K562 (cell line): Measurements from ENCODE around the gene MPIG6B. TPM values are rescaled to one million over a fixed set of nuclear protein-coding genes. Genes with fewer than 3 reads are reported as not detected.
A peak's percentile ranks its signal among the peaks of the same experiment; 100 is the strongest.

Experiments
- CREBBP ChIP-seq: IDR thresholded peaks from one replicate; pipeline ENCODE4 v1.6.1; 2012; ENCODE audit warnings: low read depth, mild to moderate bottlenecking, control low read depth, inconsistent platforms, low read length
- ETV5 ChIP-seq: sonication (generic); formaldehyde crosslinking; IDR thresholded peaks from 2 replicates; pipeline ENCODE4 v1.4.0; 2020; ENCODE audit warnings: low read depth, mild to moderate bottlenecking, missing genetic modification reagents
- FOS ChIP-seq: IDR thresholded peaks from 3 replicates; pipeline ENCODE4 v1.6.1; 2011; ENCODE audit not compliant: insufficient read length; ENCODE audit errors: extremely low read depth
- KLF1 ChIP-seq: fragments of 450-650 bp; IDR thresholded peaks from 2 replicates; pipeline ENCODE4 v1.6.1; 2016; ENCODE audit warnings: missing genetic modification characterization, missing compliant biosample characterization
- POLR2G ChIP-seq: fragments of 200-400 bp; formaldehyde crosslinking; IDR thresholded peaks from 2 replicates; pipeline ENCODE4 v1.6.1; 2017; ENCODE audit warnings: low read depth, mild to moderate bottlenecking, antibody characterized with exemption, low read length, moderate library complexity
- SMAD3 ChIP-seq: fragments of 450-650 bp; formaldehyde crosslinking; conservative IDR thresholded peaks from 2 replicates; pipeline ENCODE4 v1.4.0; 2020; ENCODE audit warnings: mild to moderate bottlenecking
- SP2 ChIP-seq: IDR thresholded peaks from 2 replicates; pipeline ENCODE4 v1.6.1; 2011; ENCODE audit warnings: mild to moderate bottlenecking, low read depth, low read length, moderate library complexity; ENCODE audit not compliant: poor library complexity, severe bottlenecking; ENCODE audit errors: extremely low read depth
- polyA plus RNA-seq, 8 experiments: library from polyadenylated mRNA; depleted of rRNA in 4 of 8; stranded (reverse) in 5 of 8; unstranded in 3 of 8; fragments of >200 nt; fragmentation: Nextera tagmentation in 2 of 8; fragmentation: Illumina TruSeq in 1 of 8; extraction: Ambion mirVana in 2 of 8; extraction: Trizol in 1 of 8; gene quantifications; 2 replicates each; pipeline versions ENCODE4 v1.2.1 to v1.2.3, GENCODE V29; 2011 to 2014; ENCODE audit warnings: inconsistent platforms in 1 of 8, missing spikeins in 1 of 8
- total RNA-seq, 7 experiments: library from RNA; depleted of rRNA in 6 of 7; stranded (reverse); fragments of >200 nt in 6 of 7; fragmentation: Illumina TruSeq in 2 of 7; extraction: Trizol in 2 of 7; gene quantifications; 2 replicates each; pipeline versions ENCODE4 v1.2.1 to v1.2.3, GENCODE V29; 2011 to 2021; ENCODE audit warnings: low replicate concordance in 1 of 7
- TF ChIP-seq, protein P1 (sequence below): fragments of 150-350 bp; IDR thresholded peaks from 2 replicates; pipeline ENCODE4 v1.6.1; 2014; ENCODE audit warnings: low read depth, mild to moderate bottlenecking, low read length, borderline replicate concordance
- TF ChIP-seq, protein P2 (sequence below): sonication (generic); formaldehyde crosslinking; IDR thresholded peaks from 2 replicates; pipeline ENCODE4 v1.8.0; 2023; ENCODE audit warnings: missing genetic modification reagents, mild to moderate bottlenecking, borderline replicate concordance
- TF ChIP-seq, protein P3 (sequence below): fragments of 150-350 bp; conservative IDR thresholded peaks from 2 replicates; pipeline ENCODE4 v1.6.1; 2014; ENCODE audit warnings: low read length
- TF ChIP-seq, protein P4 (sequence below), 2 experiments: IDR thresholded peaks; 2 replicates each; pipeline ENCODE4 v1.6.1; 2012; ENCODE audit warnings: improper control_type of control experiment in 2 of 2, low read depth in 2 of 2, low read length in 2 of 2, borderline replicate concordance in 1 of 2

The MPIG6B gene
- total and polyA plus RNA-seq, 9 of the 15 experiments (the other 6 are each of a cell fraction or from before 2014, with no cell fraction given), result 0.11 to 1.2 (median 0.28) TPM; not detected in 1

DNA sequence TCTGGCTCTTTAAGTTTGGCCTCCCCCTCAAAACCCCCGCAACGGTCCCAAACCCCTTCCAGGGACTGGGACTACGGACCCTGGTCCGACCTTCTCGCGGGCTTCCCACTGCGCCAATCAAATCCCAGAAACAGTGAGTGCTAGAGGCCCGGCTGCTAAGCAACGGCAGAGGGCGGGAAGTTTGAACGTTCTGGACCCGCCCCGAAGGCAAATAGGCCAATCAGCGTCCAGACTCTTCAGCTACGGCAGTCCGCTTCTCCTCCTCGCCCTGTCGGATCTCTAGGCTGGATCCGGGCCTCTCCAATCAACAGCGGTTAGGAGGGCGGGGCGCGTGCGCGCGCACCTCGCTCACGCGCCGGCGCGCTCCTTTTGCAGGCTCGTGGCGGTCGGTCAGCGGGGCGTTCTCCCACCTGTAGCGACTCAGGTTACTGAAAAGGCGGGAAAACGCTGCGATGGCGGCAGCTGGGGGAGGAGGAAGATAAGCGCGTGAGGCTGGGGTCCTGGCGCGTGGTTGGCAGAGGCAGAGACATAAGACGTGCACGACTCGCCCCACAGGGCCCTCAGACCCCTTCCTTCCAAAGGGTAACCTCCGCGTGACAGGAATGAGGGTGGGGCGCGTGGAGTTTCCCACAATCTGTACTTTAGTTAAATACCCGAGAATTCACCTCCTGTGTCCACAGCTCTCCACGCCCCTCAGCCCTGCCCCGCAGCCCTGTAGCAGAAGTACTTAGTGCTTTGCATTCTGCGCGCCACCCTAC is 16.6 kb downstream of the MPIG6B start, which contains the start of gene MSH5 (continued):
- TF ChIP-seq, protein P1, sequence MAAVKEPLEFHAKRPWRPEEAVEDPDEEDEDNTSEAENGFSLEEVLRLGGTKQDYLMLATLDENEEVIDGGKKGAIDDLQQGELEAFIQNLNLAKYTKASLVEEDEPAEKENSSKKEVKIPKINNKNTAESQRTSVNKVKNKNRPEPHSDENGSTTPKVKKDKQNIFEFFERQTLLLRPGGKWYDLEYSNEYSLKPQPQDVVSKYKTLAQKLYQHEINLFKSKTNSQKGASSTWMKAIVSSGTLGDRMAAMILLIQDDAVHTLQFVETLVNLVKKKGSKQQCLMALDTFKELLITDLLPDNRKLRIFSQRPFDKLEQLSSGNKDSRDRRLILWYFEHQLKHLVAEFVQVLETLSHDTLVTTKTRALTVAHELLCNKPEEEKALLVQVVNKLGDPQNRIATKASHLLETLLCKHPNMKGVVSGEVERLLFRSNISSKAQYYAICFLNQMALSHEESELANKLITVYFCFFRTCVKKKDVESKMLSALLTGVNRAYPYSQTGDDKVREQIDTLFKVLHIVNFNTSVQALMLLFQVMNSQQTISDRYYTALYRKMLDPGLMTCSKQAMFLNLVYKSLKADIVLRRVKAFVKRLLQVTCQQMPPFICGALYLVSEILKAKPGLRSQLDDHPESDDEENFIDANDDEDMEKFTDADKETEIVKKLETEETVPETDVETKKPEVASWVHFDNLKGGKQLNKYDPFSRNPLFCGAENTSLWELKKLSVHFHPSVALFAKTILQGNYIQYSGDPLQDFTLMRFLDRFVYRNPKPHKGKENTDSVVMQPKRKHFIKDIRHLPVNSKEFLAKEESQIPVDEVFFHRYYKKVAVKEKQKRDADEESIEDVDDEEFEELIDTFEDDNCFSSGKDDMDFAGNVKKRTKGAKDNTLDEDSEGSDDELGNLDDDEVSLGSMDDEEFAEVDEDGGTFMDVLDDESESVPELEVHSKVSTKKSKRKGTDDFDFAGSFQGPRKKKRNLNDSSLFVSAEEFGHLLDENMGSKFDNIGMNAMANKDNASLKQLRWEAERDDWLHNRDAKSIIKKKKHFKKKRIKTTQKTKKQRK, result peak; percentile 87
- TF ChIP-seq POLR2G, result peak; percentile 97
- TF ChIP-seq ETV5 (CRISPR knock-in tag), result peak; percentile 92
- no peak for TF ChIP-seq FOS
- peak; percentile 51; the same call in 1 of the 2 replicates for TF ChIP-seq SMAD3 (CRISPR knock-in tag)
- TF ChIP-seq, protein P2, sequence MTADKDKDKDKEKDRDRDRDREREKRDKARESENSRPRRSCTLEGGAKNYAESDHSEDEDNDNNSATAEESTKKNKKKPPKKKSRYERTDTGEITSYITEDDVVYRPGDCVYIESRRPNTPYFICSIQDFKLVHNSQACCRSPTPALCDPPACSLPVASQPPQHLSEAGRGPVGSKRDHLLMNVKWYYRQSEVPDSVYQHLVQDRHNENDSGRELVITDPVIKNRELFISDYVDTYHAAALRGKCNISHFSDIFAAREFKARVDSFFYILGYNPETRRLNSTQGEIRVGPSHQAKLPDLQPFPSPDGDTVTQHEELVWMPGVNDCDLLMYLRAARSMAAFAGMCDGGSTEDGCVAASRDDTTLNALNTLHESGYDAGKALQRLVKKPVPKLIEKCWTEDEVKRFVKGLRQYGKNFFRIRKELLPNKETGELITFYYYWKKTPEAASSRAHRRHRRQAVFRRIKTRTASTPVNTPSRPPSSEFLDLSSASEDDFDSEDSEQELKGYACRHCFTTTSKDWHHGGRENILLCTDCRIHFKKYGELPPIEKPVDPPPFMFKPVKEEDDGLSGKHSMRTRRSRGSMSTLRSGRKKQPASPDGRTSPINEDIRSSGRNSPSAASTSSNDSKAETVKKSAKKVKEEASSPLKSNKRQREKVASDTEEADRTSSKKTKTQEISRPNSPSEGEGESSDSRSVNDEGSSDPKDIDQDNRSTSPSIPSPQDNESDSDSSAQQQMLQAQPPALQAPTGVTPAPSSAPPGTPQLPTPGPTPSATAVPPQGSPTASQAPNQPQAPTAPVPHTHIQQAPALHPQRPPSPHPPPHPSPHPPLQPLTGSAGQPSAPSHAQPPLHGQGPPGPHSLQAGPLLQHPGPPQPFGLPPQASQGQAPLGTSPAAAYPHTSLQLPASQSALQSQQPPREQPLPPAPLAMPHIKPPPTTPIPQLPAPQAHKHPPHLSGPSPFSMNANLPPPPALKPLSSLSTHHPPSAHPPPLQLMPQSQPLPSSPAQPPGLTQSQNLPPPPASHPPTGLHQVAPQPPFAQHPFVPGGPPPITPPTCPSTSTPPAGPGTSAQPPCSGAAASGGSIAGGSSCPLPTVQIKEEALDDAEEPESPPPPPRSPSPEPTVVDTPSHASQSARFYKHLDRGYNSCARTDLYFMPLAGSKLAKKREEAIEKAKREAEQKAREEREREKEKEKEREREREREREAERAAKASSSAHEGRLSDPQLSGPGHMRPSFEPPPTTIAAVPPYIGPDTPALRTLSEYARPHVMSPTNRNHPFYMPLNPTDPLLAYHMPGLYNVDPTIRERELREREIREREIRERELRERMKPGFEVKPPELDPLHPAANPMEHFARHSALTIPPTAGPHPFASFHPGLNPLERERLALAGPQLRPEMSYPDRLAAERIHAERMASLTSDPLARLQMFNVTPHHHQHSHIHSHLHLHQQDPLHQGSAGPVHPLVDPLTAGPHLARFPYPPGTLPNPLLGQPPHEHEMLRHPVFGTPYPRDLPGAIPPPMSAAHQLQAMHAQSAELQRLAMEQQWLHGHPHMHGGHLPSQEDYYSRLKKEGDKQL (CRISPR knock-in tag), result no peak
- no peak for TF ChIP-seq CREBBP
- peak; percentile 98 for TF ChIP-seq KLF1 (tag)
- TF ChIP-seq, protein P3, sequence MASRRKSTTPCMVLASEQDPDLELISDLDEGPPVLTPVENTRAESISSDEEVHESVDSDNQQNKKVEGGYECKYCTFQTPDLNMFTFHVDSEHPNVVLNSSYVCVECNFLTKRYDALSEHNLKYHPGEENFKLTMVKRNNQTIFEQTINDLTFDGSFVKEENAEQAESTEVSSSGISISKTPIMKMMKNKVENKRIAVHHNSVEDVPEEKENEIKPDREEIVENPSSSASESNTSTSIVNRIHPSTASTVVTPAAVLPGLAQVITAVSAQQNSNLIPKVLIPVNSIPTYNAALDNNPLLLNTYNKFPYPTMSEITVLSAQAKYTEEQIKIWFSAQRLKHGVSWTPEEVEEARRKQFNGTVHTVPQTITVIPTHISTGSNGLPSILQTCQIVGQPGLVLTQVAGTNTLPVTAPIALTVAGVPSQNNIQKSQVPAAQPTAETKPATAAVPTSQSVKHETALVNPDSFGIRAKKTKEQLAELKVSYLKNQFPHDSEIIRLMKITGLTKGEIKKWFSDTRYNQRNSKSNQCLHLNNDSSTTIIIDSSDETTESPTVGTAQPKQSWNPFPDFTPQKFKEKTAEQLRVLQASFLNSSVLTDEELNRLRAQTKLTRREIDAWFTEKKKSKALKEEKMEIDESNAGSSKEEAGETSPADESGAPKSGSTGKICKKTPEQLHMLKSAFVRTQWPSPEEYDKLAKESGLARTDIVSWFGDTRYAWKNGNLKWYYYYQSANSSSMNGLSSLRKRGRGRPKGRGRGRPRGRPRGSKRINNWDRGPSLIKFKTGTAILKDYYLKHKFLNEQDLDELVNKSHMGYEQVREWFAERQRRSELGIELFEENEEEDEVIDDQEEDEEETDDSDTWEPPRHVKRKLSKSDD, result peak; percentile 76
- TF ChIP-seq SP2, result peak; percentile 88
- TF ChIP-seq, protein P4, sequence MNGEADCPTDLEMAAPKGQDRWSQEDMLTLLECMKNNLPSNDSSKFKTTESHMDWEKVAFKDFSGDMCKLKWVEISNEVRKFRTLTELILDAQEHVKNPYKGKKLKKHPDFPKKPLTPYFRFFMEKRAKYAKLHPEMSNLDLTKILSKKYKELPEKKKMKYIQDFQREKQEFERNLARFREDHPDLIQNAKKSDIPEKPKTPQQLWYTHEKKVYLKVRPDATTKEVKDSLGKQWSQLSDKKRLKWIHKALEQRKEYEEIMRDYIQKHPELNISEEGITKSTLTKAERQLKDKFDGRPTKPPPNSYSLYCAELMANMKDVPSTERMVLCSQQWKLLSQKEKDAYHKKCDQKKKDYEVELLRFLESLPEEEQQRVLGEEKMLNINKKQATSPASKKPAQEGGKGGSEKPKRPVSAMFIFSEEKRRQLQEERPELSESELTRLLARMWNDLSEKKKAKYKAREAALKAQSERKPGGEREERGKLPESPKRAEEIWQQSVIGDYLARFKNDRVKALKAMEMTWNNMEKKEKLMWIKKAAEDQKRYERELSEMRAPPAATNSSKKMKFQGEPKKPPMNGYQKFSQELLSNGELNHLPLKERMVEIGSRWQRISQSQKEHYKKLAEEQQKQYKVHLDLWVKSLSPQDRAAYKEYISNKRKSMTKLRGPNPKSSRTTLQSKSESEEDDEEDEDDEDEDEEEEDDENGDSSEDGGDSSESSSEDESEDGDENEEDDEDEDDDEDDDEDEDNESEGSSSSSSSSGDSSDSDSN (IDR thresholded peaks at IDR 0.05; ENCODE audit: borderline replicate concordance in 1 of 2, low read depth in 2 of 2, low read length in 2 of 2), result peak in 1 of 2 experiments; percentile 44; a peak in 1 of 4 replicates
